HCT116 (cell line): ENCODE results near the gene POMGNT1. TPM values are rescaled to one million over a fixed set of nuclear protein-coding genes. Genes with fewer than 3 reads are reported as not detected.

ENCODE experiments used
- ATAC-seq: fragments of 200-7000 bp; cut with Tn5 transposase; 2 replicates; pipeline ENCODE4 v1.9.1; 2020; ENCODE audit warnings: mild to moderate bottlenecking, moderate library complexity
- BruUV-seq: library from RNA; stranded (reverse); fragments of 400-500 nt; replicated peaks from 2 replicates; lab custom pipeline; 2021; lab: Mats Ljungman, UMichigan
- CTCF ChIA-PET: fragments of 300-600 bp; sonication (Branson Sonifier 250); formaldehyde crosslinking; loops from one replicate; lab custom pipeline; 2021; ENCODE audit warnings: antibody characterized with exemption; lab: Charles Lee
- POLR2A ChIA-PET: fragments of 300-600, 350-600 bp; sonication (Branson Sonifier 250); formaldehyde crosslinking; loops from one replicate; lab custom pipeline; 2021; ENCODE audit warnings: antibody characterized with exemption; lab: Charles Lee
- RAD21 ChIA-PET, 2 experiments: fragments of 300-600 bp; sonication (Branson Sonifier 250); formaldehyde crosslinking; loops; one replicate each; lab custom pipeline; 2023; ENCODE audit warnings: low total read pairs in 2 of 2; ENCODE audit not compliant: uncharacterized antibody in 2 of 2, unreplicated experiment in 2 of 2, low non-redundant PET in 1 of 2; lab: Charles Lee
- DNase-seq: peaks from one replicate; pipeline ENCODE4 v3.0.0-alpha.2; 2010; ENCODE audit warnings: low read depth, low spot score
- H2AFZ ChIP-seq: fragments of 200-600 bp; shearing (Covaris generic), sonication (generic); 2 replicates; pipeline ENCODE4 v1.6.1; 2017; ENCODE audit warnings: low read depth, mixed run types, mixed read lengths, antibody characterized with exemption, low read length; ENCODE audit not compliant: poor library complexity, severe bottlenecking
- H3K27ac ChIP-seq: 2 replicates; pipeline ENCODE4 v1.5.1; 2012; ENCODE audit warnings: low read depth, low read length
- H3K27me3 ChIP-seq: fragments of 200-600 bp; sonication (generic); 2 replicates; pipeline ENCODE4 v1.6.1; 2016; ENCODE audit warnings: mixed run types, low read length, mixed read lengths; ENCODE audit not compliant: insufficient read depth
- H3K36me3 ChIP-seq, 2 experiments: fragments of 200-500 bp in 1 of 2; fragments of 200-600 bp in 1 of 2; sonication (Bioruptor generic) in 1 of 2; sonication (generic) in 1 of 2; 2 replicates each; pipeline versions ENCODE4 v1.5.1 to v1.6.1; 2014 to 2016; ENCODE audit warnings: low read length in 2 of 2, inconsistent platforms in 1 of 2, mixed read lengths in 1 of 2, mixed run types in 1 of 2; ENCODE audit not compliant: insufficient read depth in 2 of 2, control insufficient read depth in 1 of 2
- H3K4me1 ChIP-seq, 2 experiments: fragments of 200-600 bp in 1 of 2; sonication (generic) in 1 of 2; 2 replicates each; pipeline versions ENCODE4 v1.5.1 to v1.6.1; 2012 to 2017; ENCODE audit warnings: low read length in 2 of 2, inconsistent platforms in 1 of 2, mild to moderate bottlenecking in 1 of 2, mixed read lengths in 1 of 2, mixed run types in 1 of 2, moderate library complexity in 1 of 2; ENCODE audit not compliant: insufficient read depth in 2 of 2, control insufficient read depth in 1 of 2
- H3K4me2 ChIP-seq: fragments of 200-600 bp; sonication (generic); 2 replicates; pipeline ENCODE4 v1.6.1; 2017; ENCODE audit warnings: mixed run types, low read length, mixed read lengths
- H3K4me3 ChIP-seq, 2 experiments: fragments of 200-600 bp in 1 of 2; sonication (generic) in 1 of 2; replicated peaks in 1 of 2; 2 replicates each; pipeline ENCODE4 v1.5.1; 2011 to 2016; ENCODE audit warnings: low read length in 2 of 2, control low read depth in 1 of 2, low read depth in 1 of 2, mild to moderate bottlenecking in 1 of 2, mixed read lengths in 1 of 2, mixed run types in 1 of 2
- H3K79me2 ChIP-seq: fragments of 200-600 bp; sonication (generic); 2 replicates; pipeline ENCODE4 v1.6.1; 2017; ENCODE audit warnings: mild to moderate bottlenecking, mixed run types, low read length, moderate library complexity, mixed read lengths; ENCODE audit not compliant: insufficient read depth
- H3K9ac ChIP-seq: fragments of 200-600 bp; sonication (generic); 2 replicates; pipeline ENCODE4 v1.6.1; 2016; ENCODE audit warnings: low read length, mixed read lengths
- H3K9me2 ChIP-seq: fragments of 200-600 bp; sonication (generic), shearing (Covaris generic); 2 replicates; pipeline ENCODE4 v1.6.1; 2017; ENCODE audit warnings: mixed run types, mild to moderate bottlenecking, moderate library complexity; ENCODE audit not compliant: insufficient read depth
- H3K9me3 ChIP-seq, 2 experiments: fragments of 200-500 bp in 1 of 2; fragments of 200-600 bp in 1 of 2; sonication (Bioruptor generic) in 1 of 2; sonication (generic) in 1 of 2; 2 replicates each; pipeline ENCODE4 v1.6.1; 2014 to 2017; ENCODE audit warnings: low read length in 2 of 2, mixed read lengths in 2 of 2, inconsistent platforms in 1 of 2, low read depth in 1 of 2, mild to moderate bottlenecking in 1 of 2, mixed run types in 1 of 2, moderate library complexity in 1 of 2; ENCODE audit not compliant: control insufficient read depth in 1 of 2, insufficient read depth in 1 of 2
- H4K20me1 ChIP-seq: fragments of 200-600 bp; sonication (generic), shearing (Covaris generic); 2 replicates; pipeline ENCODE4 v1.6.1; 2017; ENCODE audit warnings: mixed run types, mild to moderate bottlenecking, moderate library complexity; ENCODE audit not compliant: insufficient read depth
- CBX3 ChIP-seq: IDR thresholded peaks from 2 replicates; pipeline ENCODE4 v1.6.1; 2012; ENCODE audit warnings: low read depth
- CEBPB ChIP-seq: IDR thresholded peaks from 2 replicates; pipeline ENCODE4 v1.6.1; 2012; ENCODE audit warnings: low read depth
- EGR1 ChIP-seq: IDR thresholded peaks from 2 replicates; pipeline ENCODE4 v1.6.1; 2012; ENCODE audit warnings: low read depth
- ELF1 ChIP-seq: IDR thresholded peaks from 2 replicates; pipeline ENCODE4 v1.6.1; 2012; ENCODE audit warnings: low read depth, borderline replicate concordance
- EZH2phosphoT487 ChIP-seq: fragments of 200-600 bp; IDR thresholded peaks from 2 replicates; pipeline ENCODE4 v1.6.1; 2018; ENCODE audit warnings: antibody characterized with exemption, borderline replicate concordance
- FOSL1 ChIP-seq: IDR thresholded peaks from 2 replicates; pipeline ENCODE4 v1.6.1; 2012; ENCODE audit warnings: low read depth
- JUND ChIP-seq: IDR thresholded peaks from 2 replicates; pipeline ENCODE4 v1.6.1; 2012
- POLR2A ChIP-seq: IDR thresholded peaks from 2 replicates; pipeline ENCODE4 v1.7.0; 2011; ENCODE audit warnings: borderline replicate concordance; ENCODE audit not compliant: insufficient read depth, insufficient read length; ENCODE audit errors: extremely low read depth
- POLR2AphosphoS5 ChIP-seq: IDR thresholded peaks from 2 replicates; pipeline ENCODE4 v1.6.1; 2011; ENCODE audit warnings: mild to moderate bottlenecking, low read depth, low read length, moderate library complexity
- SIN3A ChIP-seq: IDR thresholded peaks from 2 replicates; pipeline ENCODE4 v1.6.1; 2012; ENCODE audit warnings: low read depth
- SP1 ChIP-seq: IDR thresholded peaks from 2 replicates; pipeline ENCODE4 v1.6.1; 2012; ENCODE audit warnings: low read depth
- SRF ChIP-seq: IDR thresholded peaks from 2 replicates; pipeline ENCODE4 v1.6.1; 2012; ENCODE audit warnings: low read depth
- TCF7L2 ChIP-seq: IDR thresholded peaks from 2 replicates; pipeline ENCODE4 v1.7.0; 2011; ENCODE audit warnings: borderline replicate concordance, inconsistent platforms; ENCODE audit not compliant: insufficient read depth, insufficient read length; ENCODE audit errors: extremely low read depth
- YY1 ChIP-seq: IDR thresholded peaks from 2 replicates; pipeline ENCODE4 v1.6.1; 2011; ENCODE audit warnings: low read length, low read depth, moderate library complexity, mild to moderate bottlenecking; ENCODE audit not compliant: insufficient replicate concordance; ENCODE audit errors: extremely low read depth
- ZFX ChIP-seq: fragments of 450-650 bp; IDR thresholded peaks from 2 replicates; pipeline ENCODE4 v1.6.1; 2017
- intact Hi-C: fragments of 100-400 bp; cut with micrococcal nuclease; formaldehyde crosslinking; loops from 2 replicates; pipeline ENCODE4 v1.10.0; 2022
- total RNA-seq: library from RNA; stranded (reverse); gene quantifications from one replicate; pipeline ENCODE4 v1.2.1, GENCODE V29; 2021; ENCODE audit not compliant: unreplicated experiment
- TF ChIP-seq, protein P1 (sequence below): IDR thresholded peaks from 2 replicates; pipeline ENCODE4 v1.6.1; 2011; ENCODE audit warnings: mild to moderate bottlenecking, low read length, moderate library complexity; ENCODE audit not compliant: insufficient replicate concordance; ENCODE audit errors: extremely low read depth
- TF ChIP-seq, protein P2 (sequence below): IDR thresholded peaks from 2 replicates; pipeline ENCODE4 v1.6.1; 2012
- TF ChIP-seq, protein P3 (sequence below): IDR thresholded peaks from 2 replicates; pipeline ENCODE4 v1.6.1; 2012
- TF ChIP-seq, protein P4 (sequence below): IDR thresholded peaks from 2 replicates; pipeline ENCODE4 v1.6.1; 2012; ENCODE audit warnings: low read depth

Gene POMGNT1
- total RNA-seq, 1 experiment from 2014 or later, result 97.7 TPM

DNA sequence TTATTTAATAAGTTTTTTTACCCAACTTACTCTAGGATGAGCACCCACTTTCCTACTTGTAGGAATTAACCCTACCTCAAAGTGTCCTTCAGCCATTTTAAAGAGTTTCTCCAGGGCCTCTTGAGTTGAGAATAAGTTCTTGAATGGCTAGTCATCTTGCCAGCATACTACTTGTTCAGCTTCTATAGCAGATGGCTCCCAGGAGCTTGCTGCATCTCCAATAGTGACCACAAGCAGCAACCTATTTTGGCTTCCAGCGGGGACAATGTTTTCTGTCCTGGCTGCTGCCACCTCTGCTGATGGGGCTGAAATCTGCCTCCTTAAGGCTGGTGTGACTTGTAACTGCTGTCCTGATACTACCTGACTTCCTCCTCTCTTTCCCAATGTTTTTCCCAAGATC is 45.0 kb downstream of the POMGNT1 start:
- DNase-seq, result no peak
- no peaks in the 10 kb centered on the region for H3K4me1 ChIP-seq
- ChIA-PET RAD21 (no interaction called here), POLR2A (no interaction called here), CTCF (no interaction called here)
- TF ChIP-seq YY1 (no peak), CEBPB (no peak), JUND (no peak), ZFX (no peak), TCF7L2 (no peak), EZH2phosphoT487 (no peak), CBX3 (no peak), ELF1 (no peak), POLR2AphosphoS5 (no peak), POLR2A (no peak), SIN3A (no peak), SRF (no peak), FOSL1 (no peak), EGR1 (no peak), SP1 (no peak)
- TF ChIP-seq, protein P1, sequence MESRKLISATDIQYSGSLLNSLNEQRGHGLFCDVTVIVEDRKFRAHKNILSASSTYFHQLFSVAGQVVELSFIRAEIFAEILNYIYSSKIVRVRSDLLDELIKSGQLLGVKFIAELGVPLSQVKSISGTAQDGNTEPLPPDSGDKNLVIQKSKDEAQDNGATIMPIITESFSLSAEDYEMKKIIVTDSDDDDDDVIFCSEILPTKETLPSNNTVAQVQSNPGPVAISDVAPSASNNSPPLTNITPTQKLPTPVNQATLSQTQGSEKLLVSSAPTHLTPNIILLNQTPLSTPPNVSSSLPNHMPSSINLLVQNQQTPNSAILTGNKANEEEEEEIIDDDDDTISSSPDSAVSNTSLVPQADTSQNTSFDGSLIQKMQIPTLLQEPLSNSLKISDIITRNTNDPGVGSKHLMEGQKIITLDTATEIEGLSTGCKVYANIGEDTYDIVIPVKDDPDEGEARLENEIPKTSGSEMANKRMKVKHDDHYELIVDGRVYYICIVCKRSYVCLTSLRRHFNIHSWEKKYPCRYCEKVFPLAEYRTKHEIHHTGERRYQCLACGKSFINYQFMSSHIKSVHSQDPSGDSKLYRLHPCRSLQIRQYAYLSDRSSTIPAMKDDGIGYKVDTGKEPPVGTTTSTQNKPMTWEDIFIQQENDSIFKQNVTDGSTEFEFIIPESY, result no peak
- TF ChIP-seq, protein P2, sequence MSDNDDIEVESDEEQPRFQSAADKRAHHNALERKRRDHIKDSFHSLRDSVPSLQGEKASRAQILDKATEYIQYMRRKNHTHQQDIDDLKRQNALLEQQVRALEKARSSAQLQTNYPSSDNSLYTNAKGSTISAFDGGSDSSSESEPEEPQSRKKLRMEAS, result no peak
- TF ChIP-seq, protein P3, sequence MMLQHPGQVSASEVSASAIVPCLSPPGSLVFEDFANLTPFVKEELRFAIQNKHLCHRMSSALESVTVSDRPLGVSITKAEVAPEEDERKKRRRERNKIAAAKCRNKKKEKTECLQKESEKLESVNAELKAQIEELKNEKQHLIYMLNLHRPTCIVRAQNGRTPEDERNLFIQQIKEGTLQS, result no peak
- TF ChIP-seq, protein P4, sequence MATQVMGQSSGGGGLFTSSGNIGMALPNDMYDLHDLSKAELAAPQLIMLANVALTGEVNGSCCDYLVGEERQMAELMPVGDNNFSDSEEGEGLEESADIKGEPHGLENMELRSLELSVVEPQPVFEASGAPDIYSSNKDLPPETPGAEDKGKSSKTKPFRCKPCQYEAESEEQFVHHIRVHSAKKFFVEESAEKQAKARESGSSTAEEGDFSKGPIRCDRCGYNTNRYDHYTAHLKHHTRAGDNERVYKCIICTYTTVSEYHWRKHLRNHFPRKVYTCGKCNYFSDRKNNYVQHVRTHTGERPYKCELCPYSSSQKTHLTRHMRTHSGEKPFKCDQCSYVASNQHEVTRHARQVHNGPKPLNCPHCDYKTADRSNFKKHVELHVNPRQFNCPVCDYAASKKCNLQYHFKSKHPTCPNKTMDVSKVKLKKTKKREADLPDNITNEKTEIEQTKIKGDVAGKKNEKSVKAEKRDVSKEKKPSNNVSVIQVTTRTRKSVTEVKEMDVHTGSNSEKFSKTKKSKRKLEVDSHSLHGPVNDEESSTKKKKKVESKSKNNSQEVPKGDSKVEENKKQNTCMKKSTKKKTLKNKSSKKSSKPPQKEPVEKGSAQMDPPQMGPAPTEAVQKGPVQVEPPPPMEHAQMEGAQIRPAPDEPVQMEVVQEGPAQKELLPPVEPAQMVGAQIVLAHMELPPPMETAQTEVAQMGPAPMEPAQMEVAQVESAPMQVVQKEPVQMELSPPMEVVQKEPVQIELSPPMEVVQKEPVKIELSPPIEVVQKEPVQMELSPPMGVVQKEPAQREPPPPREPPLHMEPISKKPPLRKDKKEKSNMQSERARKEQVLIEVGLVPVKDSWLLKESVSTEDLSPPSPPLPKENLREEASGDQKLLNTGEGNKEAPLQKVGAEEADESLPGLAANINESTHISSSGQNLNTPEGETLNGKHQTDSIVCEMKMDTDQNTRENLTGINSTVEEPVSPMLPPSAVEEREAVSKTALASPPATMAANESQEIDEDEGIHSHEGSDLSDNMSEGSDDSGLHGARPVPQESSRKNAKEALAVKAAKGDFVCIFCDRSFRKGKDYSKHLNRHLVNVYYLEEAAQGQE, result no peak
- no peak overlapping the region for H3K4me2 ChIP-seq
- no peak overlapping the region for H3K27ac ChIP-seq
- H3K4me3 ChIP-seq, result no peak overlapping the region
- BruUV-seq, result no TSS peak
- no peaks in the 10 kb centered on the region for H3K79me2 ChIP-seq
- no peaks in the 10 kb centered on the region for H3K9me2 ChIP-seq
- H4K20me1 ChIP-seq, result no peaks in the 10 kb centered on the region
- no peaks in the 10 kb centered on the region for H3K27me3 ChIP-seq
- ATAC-seq, result no peak
- no peaks in the 10 kb centered on the region for H3K9me3 ChIP-seq
- intact Hi-C loops, result no loop called here
- no peaks in the 10 kb centered on the region for H3K36me3 ChIP-seq
- H3K9ac ChIP-seq, result no peak overlapping the region
- no peak overlapping the region for H2AFZ ChIP-seq
